ENCODE measurements around the gene GALNT14.

DNA sequence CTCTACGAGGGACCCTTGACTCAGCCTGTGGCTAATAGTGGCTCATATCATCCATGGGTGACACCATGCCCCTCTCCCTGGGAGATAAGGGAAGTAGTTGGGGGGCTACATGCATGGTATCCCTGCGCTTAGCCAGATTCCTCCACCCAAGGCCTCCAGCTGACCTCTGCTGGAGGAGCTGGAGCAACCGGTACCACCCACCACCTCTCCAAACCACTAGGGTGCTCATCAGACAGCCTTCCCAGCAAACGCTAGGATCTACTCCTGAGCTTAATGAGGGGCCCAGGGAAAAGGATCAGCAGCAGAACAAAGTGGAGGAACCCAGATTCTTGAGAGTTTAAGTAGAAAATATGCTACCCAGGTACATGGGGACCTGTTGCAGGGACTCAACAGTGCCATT, 255.1 kb downstream of the GALNT14 start:
- TF ChIP-seq, protein P1, sequence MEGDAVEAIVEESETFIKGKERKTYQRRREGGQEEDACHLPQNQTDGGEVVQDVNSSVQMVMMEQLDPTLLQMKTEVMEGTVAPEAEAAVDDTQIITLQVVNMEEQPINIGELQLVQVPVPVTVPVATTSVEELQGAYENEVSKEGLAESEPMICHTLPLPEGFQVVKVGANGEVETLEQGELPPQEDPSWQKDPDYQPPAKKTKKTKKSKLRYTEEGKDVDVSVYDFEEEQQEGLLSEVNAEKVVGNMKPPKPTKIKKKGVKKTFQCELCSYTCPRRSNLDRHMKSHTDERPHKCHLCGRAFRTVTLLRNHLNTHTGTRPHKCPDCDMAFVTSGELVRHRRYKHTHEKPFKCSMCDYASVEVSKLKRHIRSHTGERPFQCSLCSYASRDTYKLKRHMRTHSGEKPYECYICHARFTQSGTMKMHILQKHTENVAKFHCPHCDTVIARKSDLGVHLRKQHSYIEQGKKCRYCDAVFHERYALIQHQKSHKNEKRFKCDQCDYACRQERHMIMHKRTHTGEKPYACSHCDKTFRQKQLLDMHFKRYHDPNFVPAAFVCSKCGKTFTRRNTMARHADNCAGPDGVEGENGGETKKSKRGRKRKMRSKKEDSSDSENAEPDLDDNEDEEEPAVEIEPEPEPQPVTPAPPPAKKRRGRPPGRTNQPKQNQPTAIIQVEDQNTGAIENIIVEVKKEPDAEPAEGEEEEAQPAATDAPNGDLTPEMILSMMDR (IDR thresholded peaks at IDR 0.05) = no peak
- TF ChIP-seq EZH2 (IDR thresholded peaks at IDR 0.05; ENCODE audit: borderline replicate concordance, insufficient read depth, low read depth, low read length, poor library complexity, severe bottlenecking) = no peak

Measured in B cell (primary cell).